GM21786 (cell line): ENCODE measurements around the gene MAP2K1.
"Not testable (repeated sequence)": the region's sequence is repeated elsewhere in the genome, so short reads cannot be mapped to it uniquely, and the experiment has no call there.

Source experiments
- ATAC-seq: cut with Tn5 transposase; IDR thresholded peaks from one replicate; pipeline ENCODE4 v1.9.1; 2021; ENCODE audit not compliant: unreplicated experiment

The MAP2K1 gene

DNA sequence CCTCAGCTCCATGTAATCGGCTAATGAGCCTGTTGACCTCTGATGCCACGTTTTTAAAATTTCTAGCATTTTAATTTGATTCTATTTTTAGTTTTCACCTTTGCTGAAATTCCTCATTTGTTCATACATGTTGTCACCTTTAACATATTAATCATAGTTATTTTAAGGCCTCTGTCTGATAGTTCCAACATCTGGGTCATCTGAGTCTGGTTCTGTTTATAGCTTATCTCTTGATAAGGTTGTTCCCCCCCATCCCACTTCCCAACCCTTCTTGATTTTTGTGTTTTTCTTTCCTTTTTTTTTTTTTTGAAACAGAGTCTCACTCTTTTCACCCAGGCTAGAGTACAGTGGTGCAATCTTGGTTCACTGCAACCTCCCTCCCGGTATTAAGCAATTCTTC lies 36.4 kb downstream of the MAP2K1 start:
- ATAC-seq: no peak

DNA sequence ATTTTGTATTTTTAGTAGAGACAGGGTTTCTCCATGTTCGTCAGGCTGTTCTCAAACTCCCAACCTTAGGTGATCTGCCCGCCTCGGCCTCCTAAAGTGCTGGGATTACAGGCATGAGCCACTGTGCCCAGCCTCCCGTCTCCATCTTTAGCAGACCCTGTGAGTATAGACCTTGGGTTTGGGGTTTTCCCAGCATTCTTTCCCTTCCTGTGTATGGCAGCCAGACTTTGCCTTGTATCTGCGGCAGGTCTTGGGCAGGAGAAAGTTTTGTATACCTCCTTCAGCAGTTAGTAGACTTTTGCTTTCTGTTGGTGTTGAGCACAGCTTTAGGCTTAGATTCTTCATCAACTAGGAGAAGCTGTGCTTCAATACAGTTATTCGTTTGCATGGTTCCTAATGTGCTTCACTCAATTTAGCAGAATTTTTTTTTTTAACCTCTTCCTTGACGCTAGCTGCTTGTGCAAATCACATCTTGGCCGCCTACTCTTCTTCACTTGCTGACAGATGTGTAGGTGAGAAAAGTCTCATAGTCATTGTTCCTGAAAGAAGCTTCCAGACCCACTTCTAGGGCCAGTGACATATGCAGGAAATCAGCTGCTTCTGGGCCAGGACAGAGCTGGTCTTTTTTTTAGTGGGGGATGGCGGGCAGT lies 38.4 kb downstream of the MAP2K1 start:
- ATAC-seq: no peak

DNA sequence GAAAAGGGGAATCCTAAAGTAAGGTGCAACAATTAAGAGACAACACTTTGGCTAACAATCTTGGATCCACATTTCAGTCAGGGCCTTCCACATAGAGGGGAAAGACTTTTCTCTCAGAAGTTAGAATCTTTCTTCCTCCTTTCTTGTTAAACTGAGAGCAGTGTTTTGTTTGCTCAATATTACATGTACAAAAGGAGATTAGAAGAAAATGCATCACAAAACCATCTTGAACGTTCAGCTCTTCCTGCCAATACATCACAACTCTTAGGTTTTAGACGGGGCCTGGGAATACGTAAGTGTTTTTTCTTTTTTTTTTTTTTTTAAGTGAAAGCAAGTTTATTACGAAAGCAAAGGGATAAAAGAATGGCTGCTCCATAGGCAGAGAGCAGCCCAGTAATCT lies 39.1 kb downstream of the MAP2K1 start:
- ATAC-seq: no peak

DNA sequence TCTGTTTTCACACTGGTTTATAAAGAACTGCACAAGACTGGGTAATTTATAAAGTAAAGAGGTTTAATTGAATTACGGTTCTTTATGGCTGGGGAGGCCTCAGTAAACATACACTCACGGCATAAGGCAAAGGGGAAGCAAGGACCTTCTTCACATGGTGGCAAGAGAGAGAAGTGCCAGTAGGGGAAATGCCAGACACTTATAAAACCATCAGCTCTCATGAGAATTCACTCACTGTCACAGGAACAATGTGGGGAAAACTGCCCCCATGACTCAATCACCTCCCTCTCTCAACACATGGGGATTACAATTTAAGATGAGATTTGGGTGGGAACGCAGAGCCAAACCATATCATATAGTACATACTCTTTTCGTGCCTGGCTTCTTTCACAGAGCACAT lies 42.4 kb downstream of the MAP2K1 start:
- ATAC-seq: no peak

DNA sequence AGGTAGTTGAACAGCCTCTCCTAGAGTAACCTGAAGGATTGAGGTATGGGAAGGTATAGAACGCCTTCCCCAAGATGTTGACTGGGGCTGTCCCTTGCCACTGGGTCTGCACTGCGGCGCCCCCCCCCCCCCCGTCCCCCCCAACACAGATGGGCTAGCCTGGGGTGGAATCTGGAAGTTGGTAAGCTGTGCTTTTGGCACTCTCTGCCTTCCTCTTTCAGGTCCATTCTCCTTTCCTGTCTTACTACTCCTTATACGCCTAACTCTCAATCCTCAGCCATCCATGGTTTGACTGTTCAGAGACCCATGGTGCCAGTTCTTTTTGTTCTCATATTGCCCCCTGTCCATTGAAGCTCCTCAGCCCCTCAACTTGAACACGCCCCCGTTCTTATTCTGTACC lies 42.8 kb downstream of the MAP2K1 start:
- no peak for ATAC-seq

DNA sequence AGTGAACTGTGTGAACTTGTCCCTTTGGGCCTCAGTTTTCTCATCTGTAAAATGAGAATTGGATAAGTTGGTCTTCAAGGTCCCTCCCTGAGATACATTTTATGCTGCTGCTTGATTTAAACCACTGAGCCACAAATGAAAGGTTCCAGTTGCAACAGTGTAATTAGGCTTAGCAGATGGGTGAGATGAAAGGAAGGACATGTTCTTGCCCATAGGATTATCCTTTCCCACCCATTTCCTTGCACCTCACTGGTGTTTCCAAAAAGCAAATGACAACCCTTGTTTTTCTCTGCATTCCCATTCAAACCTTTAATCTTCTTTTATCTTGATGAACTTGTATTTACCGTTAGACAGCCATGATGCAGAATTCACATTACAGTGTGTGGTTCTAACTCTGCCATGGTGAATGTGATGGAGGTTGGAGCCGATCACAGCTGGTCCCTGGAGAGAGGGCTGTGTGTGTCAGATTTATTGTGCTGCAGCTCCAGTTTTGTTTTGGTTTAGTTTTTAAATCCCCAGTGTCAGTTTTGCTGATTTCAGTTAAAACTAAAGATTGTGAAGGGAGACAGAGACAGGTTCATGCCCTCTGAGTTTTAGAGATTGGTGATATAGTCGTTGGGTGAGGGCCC lies 44.0 kb downstream of the MAP2K1 start:
- ATAC-seq: no peak

DNA sequence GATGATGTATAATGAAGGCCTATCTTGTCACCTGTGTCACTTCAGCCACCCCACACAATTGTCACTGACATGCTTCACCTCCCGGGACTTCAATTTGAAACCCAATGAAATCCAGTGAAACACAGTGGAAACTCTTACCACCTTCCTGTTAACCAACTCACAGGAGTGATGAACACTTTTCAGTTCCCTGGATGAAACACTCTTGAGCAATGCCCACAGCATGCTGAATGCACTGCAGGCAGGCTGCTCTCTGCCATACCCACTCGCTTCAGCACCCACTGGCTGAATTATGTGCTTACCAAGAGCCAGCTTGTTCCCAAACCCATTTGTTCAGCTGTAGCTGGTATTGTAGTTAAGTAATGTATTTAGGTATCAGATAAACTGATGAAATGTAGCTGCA lies 47.0 kb downstream of the MAP2K1 start:
- no peak for ATAC-seq

DNA sequence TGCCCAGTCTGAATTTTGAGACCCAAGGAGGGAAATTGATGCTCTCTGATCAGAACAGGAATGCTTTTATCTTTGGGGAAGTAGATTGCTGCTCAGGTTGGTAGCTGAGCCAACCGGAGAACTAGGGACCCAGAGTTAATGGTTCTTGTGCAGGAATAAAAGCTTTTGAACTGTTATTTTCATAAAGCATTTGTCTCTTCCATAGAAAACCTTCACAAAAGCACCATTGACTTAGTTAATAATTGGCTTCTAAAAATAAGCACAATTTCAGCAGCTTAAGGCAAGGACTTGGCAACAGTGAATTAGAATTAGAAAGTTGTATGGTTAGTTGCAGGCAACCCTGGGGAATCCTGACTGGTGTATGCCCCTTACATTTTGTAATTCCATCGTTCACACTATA lies 53.8 kb downstream of the MAP2K1 start:
- ATAC-seq: no peak

DNA sequence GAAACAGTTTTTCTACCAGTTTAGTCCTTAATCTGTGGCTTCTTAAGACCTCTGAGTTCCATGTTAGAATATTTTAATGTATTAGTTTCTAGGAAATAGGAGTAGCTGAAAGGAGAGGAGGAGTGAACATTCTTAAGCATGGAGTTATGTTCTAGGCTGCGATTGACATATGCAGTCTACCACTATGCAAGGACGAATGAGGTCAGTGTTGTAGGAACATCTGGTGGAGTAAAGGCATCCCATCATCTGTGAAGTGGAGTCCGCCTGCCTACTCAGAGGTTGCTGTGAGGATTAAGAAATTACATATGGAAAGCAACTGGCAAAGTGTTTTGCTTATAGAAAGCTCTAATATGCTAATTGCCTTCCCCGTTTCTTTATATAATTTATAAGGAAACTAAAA lies 65.7 kb downstream of the MAP2K1 start:
- no peak for ATAC-seq

GRCh38 chr15:66452971-66453580 lies 66.4 kb downstream of the MAP2K1 start:
- no peak for ATAC-seq

DNA sequence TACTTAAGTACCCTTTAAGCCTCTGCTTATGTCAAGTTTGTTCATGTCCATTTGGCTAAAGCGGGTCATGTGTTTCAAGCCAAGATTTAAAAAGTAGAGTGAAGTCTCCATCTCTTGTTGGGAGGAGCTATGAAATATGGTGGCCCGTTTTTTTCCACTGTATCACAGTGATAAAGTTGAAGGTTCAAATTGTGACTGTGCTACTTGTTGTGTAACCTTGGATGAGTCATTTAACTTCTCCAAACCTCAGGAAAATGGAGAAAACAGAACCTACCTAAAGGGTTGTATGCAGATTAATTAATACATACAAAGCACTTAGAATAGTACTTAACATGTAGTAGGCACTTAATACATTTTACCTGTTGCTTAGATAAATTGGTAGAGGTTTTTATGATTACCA lies 67.4 kb downstream of the MAP2K1 start:
- ATAC-seq: no peak

DNA sequence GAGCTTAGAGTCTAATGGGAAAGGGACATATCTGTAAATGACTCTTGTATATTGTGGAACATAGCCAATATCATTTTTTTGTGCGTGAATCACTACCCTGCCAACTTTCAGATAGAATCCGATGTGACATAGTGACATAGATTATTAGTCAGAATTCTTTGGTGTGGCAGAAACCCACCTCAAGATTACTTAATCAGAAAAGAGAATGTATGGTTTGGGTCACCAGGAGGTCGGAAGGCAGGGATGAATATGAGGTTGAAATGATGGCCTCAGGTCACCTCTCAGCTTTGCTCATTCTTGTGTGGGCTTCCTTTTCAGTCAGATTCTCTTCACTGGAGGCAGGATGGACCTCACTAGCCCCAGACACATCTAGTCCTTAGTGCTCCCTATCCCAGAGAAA lies 69.5 kb downstream of the MAP2K1 start:
- no peak for ATAC-seq

- no peak for ATAC-seq
These were observed 73.3 kb downstream of the MAP2K1 start for GRCh38 chr15:66459818-66460615.

- not testable (repeated sequence) for ATAC-seq
These were observed 74.6 kb downstream of the MAP2K1 start for GRCh38 chr15:66461294-66461693.

DNA sequence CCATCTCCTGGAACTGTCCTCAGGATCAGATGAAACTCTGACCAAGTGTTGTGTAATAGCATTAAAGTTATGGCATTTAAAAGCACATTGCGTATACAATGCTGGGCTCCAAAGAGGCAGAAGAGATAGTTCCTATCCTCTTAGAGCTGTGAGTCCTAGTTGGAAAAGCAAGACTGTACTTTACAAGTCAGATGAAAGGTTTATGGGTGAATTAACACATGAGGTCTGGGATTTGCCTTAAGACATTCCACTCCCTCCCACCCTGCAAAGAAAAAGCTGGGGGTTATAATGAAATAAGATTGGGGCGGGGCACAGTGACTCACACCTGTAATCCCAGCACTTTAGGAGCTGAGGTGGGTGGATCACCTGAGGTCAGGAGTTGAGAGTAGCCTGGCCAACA lies 75.2 kb downstream of the MAP2K1 start:
- no peak for ATAC-seq

DNA sequence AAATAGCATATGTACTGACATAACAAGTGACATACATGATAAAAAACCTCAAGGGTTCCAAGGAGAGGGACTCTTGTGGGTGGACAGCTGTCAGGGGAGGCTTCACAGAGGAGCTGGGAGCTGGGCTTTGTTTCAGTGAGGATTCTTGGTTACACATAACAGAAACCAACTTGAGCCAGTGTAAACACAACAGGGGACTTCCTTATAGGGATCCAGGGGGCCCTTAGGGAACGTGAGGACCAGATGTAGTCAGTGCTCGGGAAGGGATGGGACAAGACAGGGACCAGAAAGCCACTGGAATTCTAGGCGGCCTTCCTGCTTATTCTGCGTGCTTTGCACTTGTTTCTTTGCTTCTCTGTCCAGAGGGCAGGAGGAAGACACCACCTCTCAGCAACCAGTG lies 75.9 kb downstream of the MAP2K1 start:
- ATAC-seq: no peak

DNA sequence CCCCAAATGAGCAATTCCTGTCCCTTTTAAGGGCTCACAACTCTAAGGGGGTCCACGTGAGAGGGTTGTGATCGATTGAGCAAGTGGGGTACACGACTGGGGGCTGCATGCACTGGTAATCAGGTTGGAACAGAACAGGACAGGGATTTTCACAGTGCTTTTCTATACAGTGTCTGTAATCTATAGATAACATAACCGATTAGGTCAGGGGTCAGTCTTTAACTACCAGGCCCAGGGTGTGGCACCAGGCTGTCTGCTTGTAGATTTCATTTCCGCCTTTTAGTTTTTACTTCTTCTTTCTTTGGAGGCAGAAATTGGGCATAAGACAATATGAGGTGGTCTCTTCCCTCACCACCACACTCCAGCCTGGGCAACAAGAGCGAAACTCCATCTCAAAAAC lies 78.6 kb downstream of the MAP2K1 start:
- not testable (repeated sequence) for ATAC-seq

GRCh38 chr15:66467162-66468040 lies 80.7 kb downstream of the MAP2K1 start:
- not testable (repeated sequence) for ATAC-seq

- not testable (repeated sequence) for ATAC-seq
These were observed 84.1 kb downstream of the MAP2K1 start for GRCh38 chr15:66470825-66471224.

- ATAC-seq: peak; percentile 89
These were observed 85.7 kb downstream of the MAP2K1 start for GRCh38 chr15:66472176-66472999.
